Stimulated activated CD4-positive, alpha-beta T cell treated with anti-CD3 and anti-CD28 coated beads, Interleukin-1b, Interleukin-23, amount 100 ng/mL, for 24 hours (primary cell): ENCODE measurements around the gene ADH1A.
"Not testable (repeated sequence)": the region's sequence is repeated elsewhere in the genome, so short reads cannot be mapped to it uniquely, and the experiment has no call there.

Experiments used
- DNase-seq, 4 experiments: peaks; one replicate each; pipeline ENCODE4 v3.0.0-alpha.2; 2020; ENCODE audit warnings: low read depth in 4 of 4, low spot score in 1 of 4

Gene ADH1A

DNA sequence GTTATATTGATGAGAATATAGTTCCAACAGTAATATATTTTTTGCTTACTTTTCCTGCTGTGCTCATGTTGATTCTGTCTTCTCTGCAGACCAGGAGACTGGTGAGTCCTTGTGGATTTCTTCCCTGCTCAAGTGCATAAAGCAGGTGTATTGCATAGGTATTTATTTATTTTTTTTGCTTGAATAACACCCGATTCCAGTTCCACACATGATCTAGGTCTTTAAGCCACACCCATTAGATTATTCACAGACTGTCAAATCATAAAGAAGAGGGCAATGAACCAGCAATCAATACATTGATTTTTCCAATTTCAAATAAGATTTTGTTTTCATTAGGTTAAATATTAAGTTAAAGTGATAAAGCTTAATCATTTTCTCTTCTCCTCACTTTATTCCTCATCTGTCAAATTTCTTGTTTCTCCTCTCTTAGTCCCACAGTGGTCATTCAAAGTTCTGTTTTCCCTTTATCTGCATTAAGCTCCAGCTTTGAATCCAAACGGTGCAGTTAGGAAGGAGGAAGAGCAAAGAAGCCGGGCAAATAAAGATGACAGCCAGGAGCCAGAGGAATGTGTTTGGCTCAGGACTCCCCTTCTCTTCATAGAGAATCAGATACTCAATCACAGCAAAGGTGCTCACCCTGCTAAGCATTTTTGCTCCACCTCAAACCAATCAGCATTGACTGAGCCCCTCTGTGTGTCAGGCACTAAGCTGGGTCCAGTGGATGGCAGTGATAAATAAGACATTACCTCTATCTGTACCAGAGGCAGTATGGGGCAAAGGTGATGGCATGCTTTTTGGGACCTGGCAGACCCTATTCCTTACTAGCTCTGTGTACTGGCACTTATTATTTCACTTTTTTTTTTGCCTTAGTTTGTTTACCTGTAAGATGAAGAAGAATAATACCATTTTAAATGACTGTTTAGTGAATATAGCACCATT, at the start of gene ADH1A:
ADH1A (minus strand) TSS at position 138 of the 939 bp plus-strand sequence; CDS start at position 67, 71 bp downstream.
- no peak for DNase-seq

DNA sequence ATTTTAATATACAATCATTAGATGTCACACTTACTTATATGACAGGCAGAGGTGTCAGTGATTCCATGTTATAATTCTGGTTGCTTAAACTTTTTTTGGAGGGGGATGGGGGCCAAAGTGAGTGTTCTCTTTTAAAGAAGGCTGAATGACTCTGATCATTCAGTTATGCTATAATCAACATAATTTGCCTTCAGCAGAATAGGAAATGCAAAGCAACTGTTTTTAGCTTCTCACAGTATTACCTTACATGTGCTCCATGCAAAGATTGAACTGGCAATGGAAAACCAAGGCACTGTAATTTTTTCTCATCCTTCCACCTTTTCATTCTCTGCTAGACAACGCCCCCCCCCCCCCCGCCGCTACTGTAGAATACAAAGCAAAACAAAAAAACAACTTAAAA, 48.4 kb upstream of the ADH1A start:
- DNase-seq = no peak

DNA sequence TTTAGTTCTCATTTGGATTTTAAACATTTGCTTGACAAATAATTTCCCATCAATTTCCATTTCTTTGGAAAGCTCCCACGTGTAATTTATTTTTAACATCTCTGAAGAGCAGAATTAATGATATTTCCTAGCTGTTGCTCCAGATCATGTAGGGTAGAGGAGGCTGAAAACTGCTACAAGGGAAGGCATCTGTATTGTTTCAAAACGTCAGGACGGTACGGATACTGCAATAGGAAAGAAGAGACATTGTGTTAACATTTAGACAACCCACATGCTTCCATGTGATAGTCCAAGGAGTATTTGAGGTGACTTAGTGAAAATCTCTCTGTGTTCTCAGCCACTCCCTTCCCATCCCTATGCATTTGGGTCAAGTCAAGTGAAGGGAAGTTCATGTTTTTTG, 45.8 kb upstream of the ADH1A start:
- DNase-seq = no peak

DNA sequence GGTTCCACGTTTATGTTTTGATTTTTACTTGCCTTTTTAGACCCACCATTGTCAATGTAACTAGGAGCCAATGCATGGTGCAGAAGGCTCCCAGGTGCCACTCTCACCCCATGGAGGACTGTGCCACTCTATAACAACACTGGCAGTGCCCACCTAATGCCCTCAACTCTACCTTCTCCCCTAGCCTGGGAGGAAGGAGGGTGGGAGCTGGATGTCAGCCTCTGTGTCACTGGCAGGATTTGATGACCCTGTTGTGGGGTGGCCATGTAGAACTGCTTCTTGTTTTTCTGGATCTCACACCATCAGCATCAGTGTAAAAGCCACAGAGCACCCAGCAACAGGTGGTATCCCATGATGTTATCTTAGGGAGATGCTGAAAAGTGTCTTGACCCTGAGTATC, 44.1 kb upstream of the ADH1A start:
- no peak for DNase-seq

DNA sequence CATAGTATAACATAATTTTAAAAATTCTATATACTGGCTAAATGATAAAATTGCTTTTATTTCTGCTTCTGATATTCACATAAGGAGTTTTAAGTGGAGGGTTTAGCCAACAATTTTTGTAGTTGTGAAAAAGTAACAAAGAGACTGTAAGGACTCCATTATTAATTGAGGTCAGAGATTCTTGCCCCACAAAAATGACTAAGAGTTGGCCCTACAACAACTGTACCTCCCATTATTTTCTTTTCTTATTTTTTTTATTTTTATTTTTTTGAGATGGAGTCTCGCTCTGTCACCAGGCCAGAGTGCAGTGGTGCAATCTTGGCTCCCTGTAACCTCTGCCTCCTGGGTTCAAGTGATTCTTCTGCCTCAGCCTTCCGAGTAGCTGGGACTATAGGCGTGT, 39.9 kb upstream of the ADH1A start:
- DNase-seq = no peak

DNA sequence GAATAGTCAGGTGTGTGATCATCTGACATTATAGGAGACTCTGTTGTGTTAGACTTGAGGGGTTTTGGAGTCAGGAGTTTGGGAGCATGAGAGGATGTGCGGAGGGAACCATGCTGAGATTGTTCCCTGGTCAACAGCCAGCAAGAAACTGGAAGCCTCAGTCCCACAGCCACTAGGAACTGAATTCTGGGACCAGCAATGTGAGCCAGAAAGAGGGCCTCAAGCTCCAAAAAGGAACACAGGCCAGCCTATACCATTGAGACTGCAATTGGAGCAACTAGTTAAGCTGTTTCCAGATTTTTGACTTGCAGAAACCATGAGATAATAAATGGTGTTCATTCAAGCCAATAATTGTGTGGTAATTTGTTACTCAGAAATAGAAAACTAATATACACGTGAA, 39.1 kb upstream of the ADH1A start:
- no peak for DNase-seq

DNA sequence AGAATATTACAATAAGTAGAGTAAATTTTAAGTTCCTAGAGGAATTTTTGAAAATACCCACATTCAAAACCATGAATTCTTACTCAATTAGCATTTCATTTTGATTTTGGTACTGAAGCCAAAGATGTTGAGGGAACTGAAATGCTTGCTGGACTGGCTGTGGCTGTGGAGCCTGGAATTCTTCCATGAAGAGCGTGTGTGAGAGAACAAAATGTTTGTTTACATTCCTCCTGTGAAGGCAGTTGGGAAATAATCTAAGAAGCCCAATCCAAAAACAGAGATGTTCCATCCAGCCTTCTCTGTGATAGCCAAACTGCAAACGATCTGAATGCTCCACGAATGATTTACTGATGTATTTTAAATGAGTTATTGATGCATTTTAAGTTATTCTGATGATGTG, 34.2 kb upstream of the ADH1A start:
- no peak for DNase-seq

DNA sequence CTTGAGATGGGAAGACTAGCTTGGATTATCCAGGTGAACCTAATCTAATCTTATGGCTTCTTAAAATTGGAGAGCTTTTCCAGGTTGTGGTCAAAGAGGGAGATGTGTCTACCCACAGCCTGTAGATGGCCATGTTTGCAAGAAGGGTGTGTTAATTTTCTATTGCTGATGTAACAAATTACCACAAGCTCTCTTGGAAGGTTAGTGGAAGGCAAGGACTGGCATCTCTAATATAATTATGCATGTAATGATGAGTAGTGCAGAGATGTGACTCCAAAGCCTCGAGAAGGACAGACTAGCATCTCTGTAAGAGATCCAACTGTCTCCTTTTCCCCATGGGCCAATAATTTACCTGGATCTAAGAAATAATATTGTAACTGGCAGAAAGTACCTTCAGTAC, 33.6 kb upstream of the ADH1A start:
- no peak for DNase-seq

DNA sequence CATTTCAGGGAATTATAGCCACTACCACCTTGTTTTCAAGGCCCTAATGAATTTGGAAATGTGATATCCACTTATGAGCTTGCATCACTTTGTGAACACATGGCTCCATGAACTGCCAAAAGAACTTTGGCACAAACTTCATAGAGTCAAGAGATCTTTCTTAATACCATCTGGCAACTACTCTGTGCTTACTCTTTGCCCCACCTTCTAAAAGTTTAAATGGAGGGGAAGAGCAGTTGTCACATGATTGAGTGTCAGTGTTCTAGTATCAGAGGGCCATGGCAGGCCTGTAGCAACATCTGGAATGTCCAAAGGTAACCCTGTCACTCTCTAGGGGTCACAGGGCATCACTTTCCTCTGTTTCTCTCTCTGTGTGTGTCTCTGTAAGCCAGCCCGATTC, 33.0 kb upstream of the ADH1A start:
- no peak for DNase-seq

DNA sequence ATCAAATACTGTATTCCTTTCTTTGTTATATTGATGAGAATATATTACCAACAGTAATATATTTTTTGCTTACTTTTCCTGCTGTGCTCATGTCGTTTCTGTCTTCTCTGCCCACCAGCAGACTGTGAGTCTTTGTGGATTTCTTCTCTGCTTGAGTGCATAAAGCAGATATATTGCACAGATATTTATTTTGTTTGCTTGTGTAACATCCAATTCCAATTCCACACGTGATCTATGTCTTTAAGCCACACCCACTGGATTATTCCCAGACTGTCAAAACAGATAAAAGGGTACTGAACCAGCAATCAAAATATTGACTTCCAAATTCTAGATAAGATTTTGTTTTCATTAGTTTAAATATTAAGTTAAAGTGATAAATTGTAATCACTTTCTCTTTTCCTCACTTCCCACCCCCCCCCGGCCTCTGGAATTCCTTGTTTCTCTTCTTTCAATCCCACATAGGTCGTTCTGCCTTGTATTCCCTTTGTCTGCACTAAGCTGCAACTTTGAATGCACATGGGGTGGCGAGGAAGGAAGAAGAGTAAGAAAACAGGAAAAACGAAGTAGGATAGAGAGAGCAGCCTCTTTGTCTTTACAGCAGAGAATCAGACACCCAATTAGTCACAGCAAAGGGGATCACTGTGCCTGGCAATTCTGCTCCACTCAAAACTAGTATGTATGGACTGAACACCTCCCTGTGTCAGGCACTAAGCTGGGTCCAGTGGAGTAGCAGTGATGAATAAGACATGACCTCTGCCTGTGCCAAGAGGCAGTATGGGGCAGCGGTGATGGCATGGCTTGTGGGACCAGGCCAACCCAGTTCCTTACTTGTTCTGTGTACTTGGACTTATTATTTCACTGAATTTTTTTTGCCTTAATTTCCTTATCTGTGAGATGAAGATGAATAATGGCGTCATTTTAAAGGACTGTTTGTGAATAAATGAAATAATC, 30.7 kb upstream of the ADH1A start, which contains the start of gene ADH1B:
ADH1B (minus strand) TSS at position 161 of the 951 bp plus-strand sequence; CDS start at position 91, 70 bp downstream.
- no peak for DNase-seq

DNA sequence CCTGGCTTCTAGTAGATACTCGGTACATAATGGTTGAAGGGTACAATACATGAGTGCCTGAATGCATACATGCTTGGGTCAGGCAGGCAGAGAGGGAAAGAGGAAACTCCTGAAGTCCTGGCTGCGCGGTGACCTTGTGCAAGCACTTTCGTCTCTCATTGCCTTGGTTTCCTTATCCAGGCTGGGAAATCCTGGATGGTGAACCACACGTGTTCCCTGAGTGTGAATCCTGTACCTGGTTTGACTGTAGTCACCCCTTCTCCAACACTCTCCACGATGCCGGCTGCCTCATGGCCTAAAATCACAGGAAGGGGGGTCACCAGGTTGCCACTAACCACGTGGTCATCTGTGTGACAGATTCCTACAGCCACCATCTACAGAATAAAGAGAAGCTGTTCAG, 27.0 kb upstream of the ADH1A start:
- not testable (repeated sequence) for DNase-seq

DNA sequence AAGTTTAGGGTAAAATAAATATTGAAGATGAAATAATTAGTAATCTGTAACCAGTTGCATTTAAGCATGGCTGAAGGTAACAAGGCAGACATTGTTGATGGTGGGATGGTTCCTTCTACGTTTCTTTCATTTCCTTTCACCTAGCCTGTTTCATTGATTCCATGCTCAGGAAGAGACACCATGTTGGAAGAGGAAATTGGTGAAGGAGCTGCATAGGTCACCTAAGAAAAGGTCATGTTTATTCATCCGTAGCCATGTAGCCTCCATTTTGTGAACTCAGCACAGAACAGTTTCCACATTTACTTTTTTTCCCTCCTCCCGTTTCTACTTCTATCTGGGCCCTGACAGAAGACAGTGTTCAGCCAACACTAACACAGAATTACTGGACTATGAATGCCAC, 26.6 kb upstream of the ADH1A start:
- DNase-seq = no peak

DNA sequence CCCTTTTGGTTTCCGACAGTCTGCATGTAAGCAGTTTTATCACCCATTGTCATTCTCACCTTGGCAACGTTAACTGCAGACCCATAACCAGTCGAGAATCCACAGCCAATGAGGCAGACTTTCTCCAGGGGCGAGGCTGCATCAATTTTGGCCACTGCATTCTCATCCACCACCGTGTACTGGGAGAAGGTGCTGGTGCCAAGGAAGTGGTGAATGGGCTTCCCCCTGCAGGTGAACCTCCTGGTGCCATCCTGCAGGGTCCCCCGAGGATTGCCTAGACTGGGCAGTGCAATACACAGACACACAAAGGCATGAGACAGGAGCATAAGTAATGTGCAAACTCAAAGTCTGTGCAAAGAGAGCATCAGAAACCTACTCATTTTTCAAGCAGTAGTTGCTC, 25.1 kb upstream of the ADH1A start:
- no peak for DNase-seq

DNA sequence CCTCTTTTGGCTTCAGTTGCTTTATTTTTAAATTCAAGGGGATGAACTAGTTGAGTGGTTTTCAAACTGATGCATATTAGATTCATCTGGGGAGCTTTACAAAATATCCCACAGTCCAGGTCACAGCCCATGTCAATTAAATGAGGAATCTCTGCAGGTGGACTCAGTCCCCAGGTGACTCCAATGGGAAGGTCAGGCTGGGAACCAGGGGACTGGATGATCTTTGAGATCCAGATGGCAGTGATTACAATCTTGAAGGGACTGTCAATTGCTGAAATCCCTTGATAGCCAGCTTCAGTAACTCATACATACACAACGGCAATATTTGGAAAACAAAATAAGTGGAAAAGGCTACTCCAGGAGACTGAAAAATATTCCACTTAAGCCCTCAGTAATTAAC, 23.4 kb upstream of the ADH1A start:
- DNase-seq = no peak

DNA sequence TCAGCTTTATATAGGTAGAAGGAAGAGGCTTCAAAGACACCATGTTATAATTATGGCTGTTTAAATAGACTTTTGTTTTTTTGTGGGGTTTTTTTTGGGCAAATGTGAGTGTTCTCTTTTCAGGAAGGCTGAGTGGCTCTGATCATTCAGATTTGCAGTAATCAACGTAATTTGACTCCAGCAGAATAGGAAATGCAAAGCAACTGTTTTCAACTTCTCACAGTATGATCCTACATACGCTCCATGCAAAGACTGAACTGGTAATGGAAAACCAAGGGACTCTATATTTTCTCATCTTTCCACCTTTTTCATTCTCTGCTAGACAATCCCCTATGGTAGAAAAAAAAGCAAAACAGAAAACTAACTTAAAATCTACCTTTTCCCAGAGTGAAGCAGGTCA, 19.6 kb upstream of the ADH1A start:
- DNase-seq = no peak

DNA sequence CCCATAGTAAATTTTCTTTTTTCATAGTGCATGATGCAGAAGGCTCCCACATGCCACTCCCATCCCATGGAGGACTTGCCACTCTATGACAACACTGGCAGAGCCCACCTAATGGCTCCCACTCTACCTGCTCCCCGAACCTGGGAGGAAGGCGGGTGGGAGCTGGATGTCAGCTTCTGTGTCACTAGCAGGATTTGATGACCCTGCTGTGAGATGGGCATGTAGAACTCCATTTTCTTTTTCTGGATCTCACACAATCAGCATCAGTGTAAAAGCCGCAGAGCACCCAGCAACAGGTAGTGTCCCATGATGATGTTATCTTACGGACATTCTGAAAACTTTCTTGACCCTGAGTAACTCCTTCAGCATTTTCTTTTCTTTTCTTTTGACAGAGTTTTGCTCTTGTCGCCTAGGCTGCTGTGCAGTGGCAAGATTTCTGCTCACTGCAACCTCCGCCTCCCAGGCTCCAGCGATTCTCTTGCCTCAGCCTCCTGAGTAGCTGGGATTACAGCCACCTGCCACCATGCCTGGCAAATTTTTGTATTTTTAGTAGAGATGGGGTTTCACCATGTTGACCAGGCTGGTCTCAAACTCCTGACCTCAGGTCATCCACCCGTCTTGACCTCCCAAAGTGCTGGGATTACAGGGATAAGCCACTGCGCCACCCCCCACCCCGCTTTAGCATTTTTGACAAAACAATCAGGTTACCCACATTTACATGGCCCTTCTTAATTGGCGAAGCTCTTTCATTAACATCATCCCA, 15.0 kb upstream of the ADH1A start:
- no peak for DNase-seq

DNA sequence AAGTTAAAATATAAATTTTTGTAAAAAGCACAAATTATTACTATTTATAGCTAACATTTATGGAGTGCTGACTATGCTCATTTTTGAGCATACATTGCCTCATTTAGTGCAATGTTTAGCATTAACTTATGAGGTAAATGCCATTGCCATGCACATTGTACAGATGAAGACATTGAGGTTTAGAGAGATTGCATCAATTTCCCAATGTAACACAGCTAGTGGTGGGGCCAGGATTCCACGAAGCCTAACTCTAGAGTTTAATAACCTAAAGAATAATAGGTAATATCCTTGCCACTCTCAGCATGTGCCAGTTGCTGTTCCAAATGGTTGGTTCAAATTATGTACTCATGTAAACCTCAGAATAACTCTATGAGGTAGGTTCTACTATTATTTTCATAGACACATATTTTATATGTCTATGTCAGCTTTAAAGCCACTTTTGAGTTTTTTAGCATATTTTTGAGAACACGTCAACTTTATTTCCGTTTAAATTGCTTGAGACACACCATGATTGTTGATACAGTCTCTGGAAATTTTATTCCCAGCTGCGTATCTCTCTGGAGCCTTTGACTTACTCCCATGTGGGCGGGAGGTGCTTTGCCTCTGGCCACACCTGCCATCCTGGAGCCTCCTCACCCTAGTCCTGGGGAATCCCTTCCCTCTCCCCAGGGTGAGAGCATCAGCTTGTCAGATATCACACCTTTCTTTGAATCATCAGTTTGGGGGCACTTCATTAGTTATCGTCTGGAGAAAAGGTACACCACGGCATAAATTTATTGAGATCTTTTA, 10.8 kb upstream of the ADH1A start:
- DNase-seq = no peak

DNA sequence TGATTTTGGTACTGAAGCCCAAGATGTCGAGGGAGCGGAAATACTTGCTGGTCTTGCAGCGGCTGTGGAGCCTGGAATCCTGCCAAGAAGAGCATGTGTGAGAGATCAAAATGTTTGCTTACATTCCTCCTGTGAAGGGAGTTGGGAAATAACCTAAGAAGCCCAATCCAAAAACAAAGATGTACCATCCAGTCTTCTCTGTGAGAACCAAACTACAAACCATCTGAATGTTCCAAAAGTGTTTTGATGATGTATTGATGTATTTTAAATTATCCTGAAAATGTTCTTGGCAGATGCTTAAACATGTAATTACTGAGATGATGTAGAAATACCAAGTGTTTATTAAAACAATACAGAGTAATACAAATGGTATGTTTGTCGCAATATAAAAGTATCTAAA, 10.1 kb upstream of the ADH1A start:
- no peak for DNase-seq

DNA sequence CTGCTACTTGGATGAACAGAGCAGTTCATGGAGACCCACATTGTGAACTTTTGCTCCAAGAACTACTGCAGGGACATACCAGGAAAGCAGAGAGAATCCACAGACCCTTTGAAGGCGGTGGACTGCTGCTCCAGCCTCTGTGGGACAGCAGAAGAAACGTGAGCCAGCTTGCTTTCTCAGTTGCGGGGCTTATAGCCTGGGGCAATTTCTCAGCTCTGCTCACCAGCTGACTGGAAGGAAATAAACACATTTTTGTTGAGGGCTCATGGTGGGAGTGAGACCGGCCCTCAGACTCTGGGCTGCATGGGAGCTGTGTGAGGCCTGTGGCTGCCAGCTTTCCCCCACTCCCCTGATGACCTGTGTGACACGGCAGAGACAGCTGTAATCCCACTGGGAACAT, 2.6 kb upstream of the ADH1A start:
- DNase-seq = no peak

DNA sequence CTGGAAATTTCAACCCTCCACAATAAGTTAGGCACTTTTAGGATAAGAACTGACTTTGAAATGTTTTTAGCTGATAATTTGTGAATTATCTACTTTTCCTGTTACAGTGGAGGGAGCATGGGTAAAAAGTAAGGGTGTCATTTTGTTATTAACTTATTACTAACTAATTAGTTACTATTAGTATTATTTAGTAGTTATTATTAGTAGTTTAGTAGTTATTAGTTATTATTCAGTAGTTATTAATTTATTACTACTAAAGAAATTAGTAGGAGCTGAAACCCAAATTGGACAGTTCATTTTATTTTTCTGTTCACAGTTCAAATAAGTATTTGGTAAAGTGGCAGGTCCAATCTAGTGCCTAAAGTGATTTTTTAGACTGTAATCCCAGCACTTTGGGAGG, 5.4 kb downstream of the ADH1A start:
- DNase-seq = no peak
